Fibroblast of mammary gland (primary cell): Measurements from ENCODE around the gene KRTAP5-2.

Experiments used
- DNase-seq: peaks from one replicate; pipeline ENCODE4 v3.0.0-alpha.2; 2010; ENCODE audit warnings: low read depth
- H3K4me3 ChIP-seq: 2 replicates; pipeline ENCODE4 v1.5.1; 2011; ENCODE audit warnings: low read depth, mild to moderate bottlenecking, low read length, moderate library complexity; ENCODE audit not compliant: control insufficient read depth
- TF ChIP-seq, protein P1 (sequence below): conservative IDR thresholded peaks from 2 replicates; pipeline ENCODE4 v1.5.1; 2011; ENCODE audit warnings: low read depth, low read length, inconsistent platforms; ENCODE audit not compliant: control insufficient read depth, insufficient read depth

Gene KRTAP5-2

DNA sequence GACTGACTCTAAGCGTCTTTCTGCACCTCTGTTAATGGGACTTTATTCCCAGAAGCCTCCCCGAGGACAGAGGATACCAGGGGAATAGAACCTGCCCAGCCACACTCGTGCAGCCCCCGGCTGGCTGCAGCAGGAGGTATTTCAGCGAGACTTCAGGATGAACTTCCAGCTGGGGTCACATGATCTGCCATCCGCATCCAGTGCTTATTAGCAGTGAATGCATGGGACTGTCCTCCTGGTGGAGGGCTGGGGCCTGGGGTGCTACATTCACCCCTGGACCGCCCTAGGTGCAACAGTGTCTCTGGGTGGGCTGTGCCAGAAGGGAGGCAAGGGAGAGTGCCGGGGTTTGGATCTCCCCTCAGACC is 27.6 kb downstream of the KRTAP5-2 start:
- no peak for DNase-seq
- TF ChIP-seq, protein P1, sequence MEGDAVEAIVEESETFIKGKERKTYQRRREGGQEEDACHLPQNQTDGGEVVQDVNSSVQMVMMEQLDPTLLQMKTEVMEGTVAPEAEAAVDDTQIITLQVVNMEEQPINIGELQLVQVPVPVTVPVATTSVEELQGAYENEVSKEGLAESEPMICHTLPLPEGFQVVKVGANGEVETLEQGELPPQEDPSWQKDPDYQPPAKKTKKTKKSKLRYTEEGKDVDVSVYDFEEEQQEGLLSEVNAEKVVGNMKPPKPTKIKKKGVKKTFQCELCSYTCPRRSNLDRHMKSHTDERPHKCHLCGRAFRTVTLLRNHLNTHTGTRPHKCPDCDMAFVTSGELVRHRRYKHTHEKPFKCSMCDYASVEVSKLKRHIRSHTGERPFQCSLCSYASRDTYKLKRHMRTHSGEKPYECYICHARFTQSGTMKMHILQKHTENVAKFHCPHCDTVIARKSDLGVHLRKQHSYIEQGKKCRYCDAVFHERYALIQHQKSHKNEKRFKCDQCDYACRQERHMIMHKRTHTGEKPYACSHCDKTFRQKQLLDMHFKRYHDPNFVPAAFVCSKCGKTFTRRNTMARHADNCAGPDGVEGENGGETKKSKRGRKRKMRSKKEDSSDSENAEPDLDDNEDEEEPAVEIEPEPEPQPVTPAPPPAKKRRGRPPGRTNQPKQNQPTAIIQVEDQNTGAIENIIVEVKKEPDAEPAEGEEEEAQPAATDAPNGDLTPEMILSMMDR: no peak
- H3K4me3 ChIP-seq: no peak overlapping the region

DNA sequence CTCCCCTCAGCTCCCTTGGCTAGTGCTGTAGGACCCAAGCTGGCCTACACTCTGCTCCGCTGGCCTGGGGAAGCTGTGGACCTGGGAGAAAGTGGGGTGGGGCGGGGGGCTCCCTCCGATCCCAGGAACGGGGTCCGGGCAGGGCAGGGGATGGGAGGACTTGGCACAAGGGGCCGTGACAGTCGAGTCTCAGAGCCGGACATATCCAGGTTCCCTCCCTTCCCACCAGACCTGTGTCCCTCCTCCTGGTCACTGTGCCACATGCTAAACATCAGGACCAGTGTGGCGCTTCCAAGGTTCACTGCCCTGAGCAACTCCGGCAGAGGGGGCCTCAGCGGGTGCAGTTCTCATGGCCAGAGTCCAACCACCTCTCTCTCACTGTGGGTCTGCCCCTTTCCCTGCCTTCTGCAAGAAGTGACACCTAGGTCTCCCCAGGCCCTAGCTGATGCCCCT is 28.1 kb downstream of the KRTAP5-2 start:
- TF ChIP-seq, protein P1: no peak
- DNase-seq: no peak
- no peak overlapping the region for H3K4me3 ChIP-seq

DNA sequence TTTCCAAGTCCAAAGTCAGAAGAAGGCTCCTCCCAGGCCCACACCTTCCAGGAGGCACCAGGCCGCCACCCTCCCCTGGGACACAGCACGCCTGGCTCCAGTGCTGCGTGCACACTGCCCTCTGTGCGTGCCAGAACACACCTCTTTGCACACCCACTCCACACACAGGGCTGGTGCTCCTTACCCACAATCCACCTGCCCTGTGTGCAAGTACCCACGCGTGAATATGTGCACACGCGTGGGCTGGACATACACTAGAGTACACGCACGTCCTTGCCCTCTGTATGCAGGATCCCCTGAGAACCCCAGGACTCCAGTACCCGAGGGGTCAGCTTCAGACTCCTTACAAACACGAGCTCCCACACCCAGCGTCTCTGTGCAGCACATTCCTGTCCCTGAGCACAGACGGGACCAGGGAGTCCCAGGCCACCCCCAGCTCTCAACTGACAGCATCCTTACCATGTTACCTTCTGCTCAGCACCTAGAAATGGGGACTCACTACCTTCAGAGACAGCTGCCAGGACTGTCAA is 28.8 kb downstream of the KRTAP5-2 start:
- TF ChIP-seq, protein P1: no peak
- no peak for DNase-seq
- no peak overlapping the region for H3K4me3 ChIP-seq

DNA sequence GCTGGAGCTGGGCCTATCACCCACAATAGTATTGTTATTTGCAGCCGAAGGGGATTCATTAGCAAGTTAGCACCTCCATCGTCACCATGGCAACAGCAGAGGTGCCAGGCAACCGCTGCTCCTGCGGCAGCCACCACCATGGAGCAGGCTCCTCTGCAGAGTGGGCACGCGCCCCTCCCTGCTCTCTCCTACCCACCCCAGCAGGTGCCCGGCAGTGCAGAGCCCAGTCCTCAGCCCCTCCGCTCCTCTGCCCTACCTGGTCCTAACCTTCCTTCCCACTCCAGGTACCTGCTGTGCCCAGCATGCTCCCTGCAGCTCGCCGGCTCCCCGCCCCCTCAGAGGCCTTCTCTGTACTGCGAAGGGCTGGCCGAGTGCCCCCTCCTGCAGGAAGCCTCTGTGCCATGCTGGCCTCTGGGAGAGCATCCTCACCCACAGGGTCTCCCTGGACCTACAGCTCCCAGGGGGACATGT is 29.6 kb downstream of the KRTAP5-2 start:
- DNase-seq: no peak
- H3K4me3 ChIP-seq: no peak overlapping the region
- TF ChIP-seq, protein P1: no peak

DNA sequence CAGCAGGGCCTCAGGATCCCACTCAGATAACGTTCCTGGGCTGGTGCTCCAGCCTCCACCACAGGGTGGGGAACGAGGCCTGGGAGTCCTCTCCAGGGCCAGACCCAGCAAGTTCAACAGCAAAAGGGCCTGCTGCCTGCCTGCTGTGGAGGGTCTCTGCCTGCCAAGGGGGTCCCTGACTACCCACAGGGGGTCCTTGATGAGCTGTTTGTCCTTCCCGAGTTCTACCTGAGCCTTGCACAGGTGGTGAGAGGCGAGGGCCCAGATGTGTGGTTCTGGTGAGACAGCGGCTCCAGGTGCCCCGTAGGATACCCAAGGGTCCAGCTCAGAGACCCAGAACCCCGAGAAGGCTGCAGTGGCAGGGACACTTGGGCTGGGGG is 30.4 kb downstream of the KRTAP5-2 start:
- H3K4me3 ChIP-seq: no peak overlapping the region
- TF ChIP-seq, protein P1: no peak
- no peak for DNase-seq

DNA sequence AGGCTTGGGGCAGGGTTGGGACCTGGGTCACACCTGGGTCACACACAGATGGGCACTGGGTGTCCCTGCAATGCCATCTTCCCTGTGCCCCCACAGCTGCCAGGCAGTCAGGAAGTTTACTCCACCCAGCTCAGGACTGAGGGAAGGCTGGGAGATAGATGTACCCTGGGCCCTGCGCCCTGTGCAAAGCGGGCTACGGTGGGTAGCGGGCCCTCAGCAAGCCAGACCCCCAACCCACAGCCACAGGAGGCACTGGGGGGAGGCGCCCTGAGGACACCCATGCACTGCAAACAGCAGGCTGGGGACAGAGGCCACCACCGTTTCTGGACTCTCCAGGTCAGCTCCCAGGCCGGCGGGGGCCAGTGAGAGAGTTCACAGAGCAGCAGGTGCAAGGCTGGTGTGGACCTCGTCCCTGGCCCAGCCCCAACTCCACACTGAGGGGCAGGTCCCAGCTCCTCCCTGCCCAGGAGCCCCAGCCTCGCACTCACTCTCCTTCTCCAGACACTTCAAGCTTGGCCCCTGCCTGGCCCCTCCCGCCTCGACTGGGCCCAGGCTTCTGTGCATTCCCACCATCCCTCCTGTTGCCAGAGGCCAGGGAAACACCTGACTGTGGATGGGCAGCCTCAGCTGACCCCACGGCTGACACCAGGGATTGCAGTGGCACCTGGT is 30.9 kb downstream of the KRTAP5-2 start:
- DNase-seq: no peak
- no peak overlapping the region for H3K4me3 ChIP-seq
- TF ChIP-seq, protein P1: no peak
